Fibroblast of upper back skin (primary cell): Measurements from ENCODE around the gene SNX15.
A peak's percentile ranks its signal among the peaks of the same experiment; 100 is the strongest.
"Not testable (repeated sequence)": the region's sequence is repeated elsewhere in the genome, so short reads cannot be mapped to it uniquely, and the experiment has no call there.

Experiments used
- DNase-seq: peaks from one replicate; pipeline ENCODE4 v3.0.0-alpha.2; 2013

The SNX15 gene

GRCh38 chr11:65027213-65028067 is at the start of gene SNX15:
SNX15 (plus strand) TSS chr11:65027439; CDS start chr11:65027538, 99 bp downstream.
- DNase-seq: peak; percentile 96

- not testable (repeated sequence) for DNase-seq
Observed at GRCh38 chr11:64983339-64983738, 43.9 kb upstream of the SNX15 start.

- no peak for DNase-seq
Observed at GRCh38 chr11:64987998-64988854, 39.0 kb upstream of the SNX15 start.

- no peak for DNase-seq
Observed at GRCh38 chr11:64989416-64989815, 37.8 kb upstream of the SNX15 start.

GRCh38 chr11:64990222-64990923 is 36.9 kb upstream of the SNX15 start:
- peak; percentile 25 for DNase-seq

GRCh38 chr11:64994318-64994717 is 32.9 kb upstream of the SNX15 start:
- DNase-seq: no peak

GRCh38 chr11:64996327-64996709 is 30.9 kb upstream of the SNX15 start:
- DNase-seq: no peak

- peak; percentile 59 for DNase-seq
Observed at GRCh38 chr11:64996710-64997380, 30.4 kb upstream of the SNX15 start, which contains the start of gene BATF2. BATF2 (minus strand) TSS chr11:64996971; CDS start chr11:64996914, 57 bp downstream.

- DNase-seq: no peak
Observed at GRCh38 chr11:64998141-64998540, 29.1 kb upstream of the SNX15 start.

GRCh38 chr11:64998690-64999431 is 28.4 kb upstream of the SNX15 start:
- no peak for DNase-seq

GRCh38 chr11:64999478-64999877 is 27.8 kb upstream of the SNX15 start:
- no peak for DNase-seq

GRCh38 chr11:65002706-65003105 is 24.5 kb upstream of the SNX15 start:
- no peak for DNase-seq

- peak; percentile 33 for DNase-seq
Observed at GRCh38 chr11:65003282-65003681, 24.0 kb upstream of the SNX15 start.

GRCh38 chr11:65003968-65004367 is 23.3 kb upstream of the SNX15 start:
- DNase-seq: not testable (repeated sequence)

- DNase-seq: peak; percentile 23
Observed at GRCh38 chr11:65008016-65008415, 19.2 kb upstream of the SNX15 start.

GRCh38 chr11:65008873-65009272 is 18.4 kb upstream of the SNX15 start:
- no peak for DNase-seq

GRCh38 chr11:65013130-65013887 is 13.9 kb upstream of the SNX15 start:
- DNase-seq: peak; percentile 87

GRCh38 chr11:65013888-65014725 is 13.1 kb upstream of the SNX15 start, which contains the start of gene ARL2:
ARL2 (plus strand) TSS chr11:65014160; CDS start chr11:65014208, 48 bp downstream.
- peak; percentile 91 for DNase-seq

- DNase-seq: no peak
Observed at GRCh38 chr11:65014726-65015227, 12.5 kb upstream of the SNX15 start.

GRCh38 chr11:65016705-65017104 is 10.5 kb upstream of the SNX15 start:
- no peak for DNase-seq
